ENCODE data around the gene NCOR1. TPM values are rescaled to one million over a fixed set of nuclear protein-coding genes. Genes with fewer than 3 reads are reported as not detected.

NCOR1 gene
- total and polyA plus RNA-seq, 10 of the 15 experiments (the other 5 are each of a cell fraction or from before 2014, with no cell fraction given) = 34.5 to 135 (median 82.9) TPM

GRCh38 chr17:16085066-16085699 is 130.2 kb downstream of the NCOR1 start:
- Histone ChIP-seq H3K27me3 (replicated peaks in 1 of 2; ENCODE audit: control insufficient read depth in 2 of 2, insufficient read depth in 2 of 2, low read length in 1 of 2) (no peaks in the 10 kb centered on the region), H3K9me3 (replicated peaks; ENCODE audit: control insufficient read depth, insufficient read depth, low read length) (no peaks in the 10 kb centered on the region), H3K36me3 (ENCODE audit: control insufficient read depth in 2 of 2, insufficient read depth in 2 of 2, low read length in 1 of 2) (peaks cover 3 to 21% of the 10 kb centered on the region in 2 experiments), H3K4me1 (ENCODE audit: control insufficient read depth, insufficient read depth, low read length) (no peaks in the 10 kb centered on the region), H3K79me2 (ENCODE audit: control insufficient read depth, insufficient read depth, low read length) (no peaks in the 10 kb centered on the region), H3K9ac (ENCODE audit: control insufficient read depth, insufficient read depth, low read length) (no peak overlapping the region), H4K20me1 (ENCODE audit: control insufficient read depth, insufficient read depth) (no peaks in the 10 kb centered on the region), H2AFZ (ENCODE audit: control insufficient read depth, low read depth, low read length) (no peak overlapping the region), H3K4me2 (ENCODE audit: control insufficient read depth, insufficient read depth) (no peak overlapping the region), H3K4me3 (no peak overlapping the region), H3K27ac (ENCODE audit: control insufficient read depth, insufficient read depth) (no peak overlapping the region)
- intact Hi-C loops (cut with micrococcal nuclease; ENCODE audit: unreplicated experiment) = no loop called here
- no peak for FAIRE-seq
- TF ChIP-seq, protein P1, sequence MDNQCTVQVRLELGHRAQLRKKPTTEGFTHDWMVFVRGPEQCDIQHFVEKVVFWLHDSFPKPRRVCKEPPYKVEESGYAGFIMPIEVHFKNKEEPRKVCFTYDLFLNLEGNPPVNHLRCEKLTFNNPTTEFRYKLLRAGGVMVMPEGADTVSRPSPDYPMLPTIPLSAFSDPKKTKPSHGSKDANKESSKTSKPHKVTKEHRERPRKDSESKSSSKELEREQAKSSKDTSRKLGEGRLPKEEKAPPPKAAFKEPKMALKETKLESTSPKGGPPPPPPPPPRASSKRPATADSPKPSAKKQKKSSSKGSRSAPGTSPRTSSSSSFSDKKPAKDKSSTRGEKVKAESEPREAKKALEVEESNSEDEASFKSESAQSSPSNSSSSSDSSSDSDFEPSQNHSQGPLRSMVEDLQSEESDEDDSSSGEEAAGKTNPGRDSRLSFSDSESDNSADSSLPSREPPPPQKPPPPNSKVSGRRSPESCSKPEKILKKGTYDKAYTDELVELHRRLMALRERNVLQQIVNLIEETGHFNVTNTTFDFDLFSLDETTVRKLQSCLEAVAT (IDR thresholded peaks at IDR 0.05) = no peak
- no peak for TF ChIP-seq KDM1A (IDR thresholded peaks at IDR 0.05; ENCODE audit: borderline replicate concordance)
- TF ChIP-seq SUZ12 (IDR thresholded peaks at IDR 0.05; ENCODE audit: unreplicated experiment) = no peak
- in situ Hi-C loops (cut with MboI) = no loop called here
- RAD21 ChIA-PET (ENCODE audit: unreplicated experiment) = no interaction called here
- no peak for DNase-seq (ENCODE audit: low read depth, low spot score)
- SMC1A ChIA-PET (ENCODE audit: uncharacterized antibody, unreplicated experiment) = interaction anchor here (0.5 to 2.8 kb wide), 2 partner anchors 12 to 101 kb away, joined by 3 to 8 read pairs; no protein-coding TSS in a partner anchor
- CTCF ChIA-PET = interaction anchor here (0.6 kb wide), 1 partner anchor 287 kb away, joined by 3 read pairs; no protein-coding TSS in a partner anchor
- no TSS peak for BruUV-seq (replicated peaks)
- WGBS (ENCODE audit: insufficient coverage, insufficient replicate concordance, low lambda C conversion rate, missing lambda C conversion rate) = 100% methylated on average over 1 of the region's 1 CpG
- POLR2A ChIA-PET = no interaction called here
- ATAC-seq = no peak

DNA sequence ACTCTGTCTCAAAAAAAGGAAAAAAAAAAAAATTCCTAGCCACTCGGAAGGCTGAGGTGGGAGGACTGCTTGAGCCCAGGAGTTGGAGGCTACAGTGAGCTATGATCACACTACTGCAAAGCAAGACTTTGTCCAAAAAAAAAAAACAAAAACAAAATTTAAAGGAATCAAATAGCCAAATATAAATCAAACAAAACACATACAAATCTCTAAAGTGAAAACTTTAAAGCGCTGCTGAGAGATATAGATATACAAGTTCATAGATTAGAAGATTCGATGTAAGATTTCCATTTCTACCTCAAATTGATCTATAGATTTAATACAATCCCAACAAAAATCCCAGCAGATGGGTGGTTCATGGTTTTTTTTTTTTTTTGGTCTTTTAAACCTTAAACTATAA is 132.1 kb downstream of the NCOR1 start:
- in situ Hi-C loops (cut with MboI) (no loop called here), intact Hi-C loops (cut with micrococcal nuclease; ENCODE audit: unreplicated experiment) (no loop called here)
- no peaks in the 10 kb centered on the region for H3K4me1 ChIP-seq (ENCODE audit: control insufficient read depth, insufficient read depth, low read length)
- SMC1A ChIA-PET (ENCODE audit: uncharacterized antibody, unreplicated experiment) = interaction anchor here (1.0 to 2.8 kb wide), 2 partner anchors 10 to 24 kb away, joined by 3 to 8 read pairs; no protein-coding TSS in a partner anchor
- DNase-seq (ENCODE audit: low read depth, low spot score) (no peak), ATAC-seq (no peak), FAIRE-seq (no peak)
- TF ChIP-seq TCF3 (IDR thresholded peaks at IDR 0.05; ENCODE audit: borderline replicate concordance, insufficient read depth, low read depth, low read length) (no peak), ZNF622 (IDR thresholded peaks at IDR 0.05) (no peak), CEBPB (IDR thresholded peaks at IDR 0.05; ENCODE audit: borderline replicate concordance in 1 of 2, low read depth in 2 of 2, low read length in 2 of 2) (no peak), TCF7 (IDR thresholded peaks at IDR 0.05; ENCODE audit: borderline replicate concordance) (no peak), SIX5 (IDR thresholded peaks at IDR 0.05; ENCODE audit: low read depth, low read length, severe bottlenecking) (no peak), SMAD5 (IDR thresholded peaks at IDR 0.05; ENCODE audit: low read depth) (no peak), BACH1 (IDR thresholded peaks at IDR 0.05; ENCODE audit: borderline replicate concordance) (no peak), MXI1 (IDR thresholded peaks at IDR 0.05; ENCODE audit: low read depth, low read length) (no peak)
- TF ChIP-seq, protein P2, sequence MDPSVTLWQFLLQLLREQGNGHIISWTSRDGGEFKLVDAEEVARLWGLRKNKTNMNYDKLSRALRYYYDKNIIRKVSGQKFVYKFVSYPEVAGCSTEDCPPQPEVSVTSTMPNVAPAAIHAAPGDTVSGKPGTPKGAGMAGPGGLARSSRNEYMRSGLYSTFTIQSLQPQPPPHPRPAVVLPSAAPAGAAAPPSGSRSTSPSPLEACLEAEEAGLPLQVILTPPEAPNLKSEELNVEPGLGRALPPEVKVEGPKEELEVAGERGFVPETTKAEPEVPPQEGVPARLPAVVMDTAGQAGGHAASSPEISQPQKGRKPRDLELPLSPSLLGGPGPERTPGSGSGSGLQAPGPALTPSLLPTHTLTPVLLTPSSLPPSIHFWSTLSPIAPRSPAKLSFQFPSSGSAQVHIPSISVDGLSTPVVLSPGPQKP (IDR thresholded peaks at IDR 0.05; ENCODE audit: low read depth, low read length) = no peak
- TF ChIP-seq, protein P3, sequence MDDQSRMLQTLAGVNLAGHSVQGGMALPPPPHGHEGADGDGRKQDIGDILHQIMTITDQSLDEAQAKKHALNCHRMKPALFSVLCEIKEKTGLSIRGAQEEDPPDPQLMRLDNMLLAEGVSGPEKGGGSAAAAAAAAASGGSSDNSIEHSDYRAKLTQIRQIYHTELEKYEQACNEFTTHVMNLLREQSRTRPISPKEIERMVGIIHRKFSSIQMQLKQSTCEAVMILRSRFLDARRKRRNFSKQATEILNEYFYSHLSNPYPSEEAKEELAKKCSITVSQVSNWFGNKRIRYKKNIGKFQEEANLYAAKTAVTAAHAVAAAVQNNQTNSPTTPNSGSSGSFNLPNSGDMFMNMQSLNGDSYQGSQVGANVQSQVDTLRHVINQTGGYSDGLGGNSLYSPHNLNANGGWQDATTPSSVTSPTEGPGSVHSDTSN (IDR thresholded peaks at IDR 0.05; ENCODE audit: insufficient replicate concordance, low read depth, low read length) = no peak
- CTCF ChIA-PET = interaction anchor here (1.3 kb wide), 1 partner anchor 20 kb away, joined by 3 read pairs; no protein-coding TSS in a partner anchor
- no peak overlapping the region for H2AFZ ChIP-seq (ENCODE audit: control insufficient read depth, low read depth, low read length)
- H3K27ac ChIP-seq (ENCODE audit: control insufficient read depth, insufficient read depth) = no peak overlapping the region
- H4K20me1 ChIP-seq (ENCODE audit: control insufficient read depth, insufficient read depth) = no peaks in the 10 kb centered on the region
- H3K36me3 ChIP-seq (ENCODE audit: control insufficient read depth in 2 of 2, insufficient read depth in 2 of 2, low read length in 1 of 2) = peaks cover 3 to 34% of the 10 kb centered on the region in 2 experiments
- POLR2A ChIA-PET = no interaction called here
- H3K4me3 ChIP-seq = no peak overlapping the region
- no TSS peak for BruUV-seq (replicated peaks)
- H3K27me3 ChIP-seq (replicated peaks in 1 of 2; ENCODE audit: control insufficient read depth in 2 of 2, insufficient read depth in 2 of 2, low read length in 1 of 2) = no peaks in the 10 kb centered on the region
- H3K9me3 ChIP-seq (replicated peaks; ENCODE audit: control insufficient read depth, insufficient read depth, low read length) = no peaks in the 10 kb centered on the region
- no peak overlapping the region for H3K4me2 ChIP-seq (ENCODE audit: control insufficient read depth, insufficient read depth)
- H3K9ac ChIP-seq (ENCODE audit: control insufficient read depth, insufficient read depth, low read length) = no peak overlapping the region
- WGBS (ENCODE audit: insufficient coverage, insufficient replicate concordance, low lambda C conversion rate, missing lambda C conversion rate) = 96% methylated on average over 3 of the region's 3 CpGs
- H3K79me2 ChIP-seq (ENCODE audit: control insufficient read depth, insufficient read depth, low read length) = no peaks in the 10 kb centered on the region
- RAD21 ChIA-PET (ENCODE audit: unreplicated experiment) = interaction anchor here (0.7 kb wide), 1 partner anchor 1173 kb away, joined by 3 read pairs; no protein-coding TSS in a partner anchor

Measured in GM12878 (cell line).